Ovary (tissue), 3 donors: ENCODE results near the gene SUSD3.

Experiments
- POLR2A ChIP-seq: fragments of 450-650 bp; IDR thresholded peaks from one replicate; pipeline ENCODE4 v1.6.1; 2017; ENCODE audit warnings: antibody characterized with exemption, mild to moderate bottlenecking, moderate library complexity
- TF ChIP-seq, protein P1 (sequence below), 3 donors: fragments of 450-650 bp in 2 of 3; fragments of 200-600 bp in 1 of 3; IDR thresholded peaks; one replicate each; pipeline versions ENCODE4 v1.5.1 to v1.8.0; 2016 to 2022; ENCODE audit warnings: antibody characterized with exemption in 3 of 3, mild to moderate bottlenecking in 1 of 3
- donor health status: DM: no; HTN: no; CAD: no.

DNA sequence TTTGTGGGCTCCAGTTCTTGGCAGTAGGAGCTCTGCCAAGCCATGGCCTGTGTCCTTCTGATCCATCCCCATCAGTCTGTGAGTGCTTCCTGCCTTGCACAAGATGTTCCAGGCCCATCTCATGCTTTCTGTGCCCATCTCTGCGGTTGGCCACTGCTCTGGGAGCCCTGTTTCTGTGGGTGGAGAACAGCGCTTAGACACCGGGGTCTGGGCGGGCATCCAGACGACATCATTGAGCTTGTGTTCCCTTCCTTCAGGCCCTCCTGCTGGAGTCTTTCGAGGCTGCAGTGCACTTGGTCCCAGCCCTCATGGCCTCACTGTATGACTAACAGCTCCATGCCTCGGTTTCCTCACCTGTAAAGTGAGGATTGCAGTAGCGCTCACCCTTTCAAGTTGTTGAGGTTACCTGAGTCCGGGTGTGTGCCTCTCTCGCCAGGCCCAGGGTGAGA lies 22.6 kb downstream of the SUSD3 start:
- TF ChIP-seq POLR2A, result no peak
- TF ChIP-seq, protein P1, sequence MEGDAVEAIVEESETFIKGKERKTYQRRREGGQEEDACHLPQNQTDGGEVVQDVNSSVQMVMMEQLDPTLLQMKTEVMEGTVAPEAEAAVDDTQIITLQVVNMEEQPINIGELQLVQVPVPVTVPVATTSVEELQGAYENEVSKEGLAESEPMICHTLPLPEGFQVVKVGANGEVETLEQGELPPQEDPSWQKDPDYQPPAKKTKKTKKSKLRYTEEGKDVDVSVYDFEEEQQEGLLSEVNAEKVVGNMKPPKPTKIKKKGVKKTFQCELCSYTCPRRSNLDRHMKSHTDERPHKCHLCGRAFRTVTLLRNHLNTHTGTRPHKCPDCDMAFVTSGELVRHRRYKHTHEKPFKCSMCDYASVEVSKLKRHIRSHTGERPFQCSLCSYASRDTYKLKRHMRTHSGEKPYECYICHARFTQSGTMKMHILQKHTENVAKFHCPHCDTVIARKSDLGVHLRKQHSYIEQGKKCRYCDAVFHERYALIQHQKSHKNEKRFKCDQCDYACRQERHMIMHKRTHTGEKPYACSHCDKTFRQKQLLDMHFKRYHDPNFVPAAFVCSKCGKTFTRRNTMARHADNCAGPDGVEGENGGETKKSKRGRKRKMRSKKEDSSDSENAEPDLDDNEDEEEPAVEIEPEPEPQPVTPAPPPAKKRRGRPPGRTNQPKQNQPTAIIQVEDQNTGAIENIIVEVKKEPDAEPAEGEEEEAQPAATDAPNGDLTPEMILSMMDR (IDR thresholded peaks at IDR 0.05), result no peak
